Liver (tissue), 3 donors: Measurements from ENCODE around the gene GGT1.
"Not testable (repeated sequence)": the region's sequence is repeated elsewhere in the genome, so short reads cannot be mapped to it uniquely, and the experiment has no call there.

Experiments
- EGR1 ChIP-seq, 2 donors: IDR thresholded peaks; 2 replicates each; pipeline ENCODE4 v1.6.1; 2016 to 2018; ENCODE audit warnings: antibody characterized with exemption in 2 of 2, low read depth in 2 of 2
- FOXA1 ChIP-seq: IDR thresholded peaks from 2 replicates; pipeline ENCODE4 v1.6.1; 2016; ENCODE audit warnings: antibody characterized with exemption
- FOXA2 ChIP-seq: IDR thresholded peaks from 2 replicates; pipeline ENCODE4 v1.6.1; 2016; ENCODE audit warnings: antibody characterized with exemption
- HNF4G ChIP-seq: IDR thresholded peaks from 2 replicates; pipeline ENCODE4 v1.6.1; 2016; ENCODE audit warnings: antibody characterized with exemption
- JUND ChIP-seq, 2 donors: IDR thresholded peaks; 2 replicates each; pipeline ENCODE4 v1.6.1; 2016; ENCODE audit warnings: antibody characterized with exemption in 2 of 2
- MAX ChIP-seq: IDR thresholded peaks from 2 replicates; pipeline ENCODE4 v1.6.1; 2016; ENCODE audit warnings: antibody characterized with exemption
- RAD21 ChIP-seq, 2 donors: IDR thresholded peaks; 2 replicates each; pipeline ENCODE4 v1.6.1; 2016; ENCODE audit warnings: antibody characterized with exemption in 2 of 2, mild to moderate bottlenecking in 2 of 2
- SP1 ChIP-seq: IDR thresholded peaks from 2 replicates; pipeline ENCODE4 v1.6.1; 2018; ENCODE audit warnings: antibody characterized with exemption, mild to moderate bottlenecking
- TF ChIP-seq, protein P1 (sequence below): fragments of 150-350 bp; IDR thresholded peaks from 2 replicates; pipeline ENCODE4 v1.5.1; 2017; ENCODE audit warnings: improper control_type of control experiment, low read depth, low read length; ENCODE audit not compliant: missing input control
- donor health status: healthy.
- donor health status: healthy.

DNA sequence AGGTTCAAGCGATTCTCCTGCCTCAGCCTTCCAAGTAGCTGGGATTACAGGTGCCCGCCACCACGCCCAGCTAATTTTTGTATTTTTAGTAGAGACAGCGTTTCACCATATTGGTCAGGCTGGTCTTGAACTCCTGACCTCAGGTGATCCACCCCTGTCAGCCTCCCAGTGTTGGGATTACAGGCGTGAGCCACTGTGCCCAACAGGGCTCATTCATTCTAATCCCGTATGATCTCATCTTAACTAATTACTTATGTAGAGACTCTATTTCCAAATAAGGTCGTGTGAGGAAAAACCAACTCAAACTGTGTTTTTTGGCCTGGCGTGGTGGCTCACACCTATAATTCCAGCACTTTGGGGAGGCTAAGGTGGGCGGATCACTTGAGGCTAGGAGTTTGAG is 5.9 kb upstream of the GGT1 start:
- TF ChIP-seq, protein P1, sequence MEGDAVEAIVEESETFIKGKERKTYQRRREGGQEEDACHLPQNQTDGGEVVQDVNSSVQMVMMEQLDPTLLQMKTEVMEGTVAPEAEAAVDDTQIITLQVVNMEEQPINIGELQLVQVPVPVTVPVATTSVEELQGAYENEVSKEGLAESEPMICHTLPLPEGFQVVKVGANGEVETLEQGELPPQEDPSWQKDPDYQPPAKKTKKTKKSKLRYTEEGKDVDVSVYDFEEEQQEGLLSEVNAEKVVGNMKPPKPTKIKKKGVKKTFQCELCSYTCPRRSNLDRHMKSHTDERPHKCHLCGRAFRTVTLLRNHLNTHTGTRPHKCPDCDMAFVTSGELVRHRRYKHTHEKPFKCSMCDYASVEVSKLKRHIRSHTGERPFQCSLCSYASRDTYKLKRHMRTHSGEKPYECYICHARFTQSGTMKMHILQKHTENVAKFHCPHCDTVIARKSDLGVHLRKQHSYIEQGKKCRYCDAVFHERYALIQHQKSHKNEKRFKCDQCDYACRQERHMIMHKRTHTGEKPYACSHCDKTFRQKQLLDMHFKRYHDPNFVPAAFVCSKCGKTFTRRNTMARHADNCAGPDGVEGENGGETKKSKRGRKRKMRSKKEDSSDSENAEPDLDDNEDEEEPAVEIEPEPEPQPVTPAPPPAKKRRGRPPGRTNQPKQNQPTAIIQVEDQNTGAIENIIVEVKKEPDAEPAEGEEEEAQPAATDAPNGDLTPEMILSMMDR = not testable (repeated sequence)
- TF ChIP-seq EGR1 (IDR thresholded peaks at IDR 0.05; ENCODE audit: low read depth in 2 of 2); FOXA2; JUND (IDR thresholded peaks at IDR 0.05); FOXA1; HNF4G; MAX; SP1; RAD21 (IDR thresholded peaks at IDR 0.05): not testable (repeated sequence)
